Measurements from ENCODE around the gene NEDD4.
"Not testable (repeated sequence)": the region's sequence is repeated elsewhere in the genome, so short reads cannot be mapped to it uniquely, and the experiment has no call there.

Gene NEDD4

GRCh38 chr15:56003777-56004176 lies 10.4 kb upstream of the NEDD4 start:
- DNase-seq: not testable (repeated sequence)

GRCh38 chr15:56003277-56003676 lies 9.9 kb upstream of the NEDD4 start:
- not testable (repeated sequence) for DNase-seq

DNA sequence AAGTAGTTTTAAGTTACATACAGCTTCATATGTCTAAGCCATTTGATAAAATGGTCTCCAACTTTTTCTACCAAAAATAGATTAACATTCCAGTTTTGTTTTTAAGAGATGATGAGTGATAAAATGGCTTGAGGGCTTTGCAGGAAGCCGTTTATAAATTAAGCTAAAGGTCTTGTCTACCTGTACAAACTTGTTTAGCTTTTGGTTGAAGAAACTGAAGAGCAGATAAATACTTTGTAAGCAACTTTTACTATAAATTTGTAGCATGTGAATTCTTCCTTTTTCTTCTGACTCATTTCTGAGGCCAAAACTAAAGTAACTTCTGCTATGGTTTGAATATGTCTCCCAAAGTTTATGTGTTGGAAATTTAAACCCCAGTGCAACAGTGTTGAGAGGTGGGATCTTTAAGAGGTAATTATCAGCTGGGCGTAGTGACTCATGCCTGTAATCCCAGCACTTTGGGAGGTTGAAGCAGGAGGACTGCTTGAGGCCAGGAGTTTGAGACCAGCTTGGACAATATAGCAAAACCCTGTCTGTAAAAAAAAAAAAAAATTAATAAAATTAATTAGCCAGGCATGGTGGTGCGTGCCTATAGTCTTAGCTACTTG lies 8.2 kb upstream of the NEDD4 start:
- no peak for DNase-seq

GRCh38 chr15:55999658-56000057 lies 6.2 kb upstream of the NEDD4 start:
- no peak for DNase-seq

DNA sequence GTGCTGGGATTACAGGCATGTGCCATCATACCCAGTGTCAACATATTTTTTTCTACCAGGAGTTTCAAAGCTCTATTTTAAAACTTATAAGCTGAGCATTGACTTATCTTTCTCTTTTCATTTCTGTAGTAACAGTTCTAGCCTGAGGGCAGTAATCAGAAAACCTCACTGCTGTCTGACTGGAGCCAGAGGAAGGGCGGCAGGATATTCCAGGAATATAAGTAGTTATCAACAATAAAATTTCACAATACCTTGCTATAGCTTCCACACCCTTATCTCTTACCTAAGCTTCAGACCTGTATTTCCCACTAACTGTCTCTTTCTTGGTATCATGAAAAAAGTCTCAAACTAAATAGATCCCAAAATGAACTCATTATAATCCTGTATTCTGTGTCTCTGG lies 5.1 kb upstream of the NEDD4 start:
- DNase-seq: no peak

GRCh38 chr15:55993804-55994560 lies 570 bp upstream of the NEDD4 start:
- DNase-seq: no peak

GRCh38 chr15:55992769-55993110 lies 672 bp downstream of the NEDD4 start:
- no peak for DNase-seq

- no peak for DNase-seq
These were observed 1.3 kb downstream of the NEDD4 start for GRCh38 chr15:55991802-55992768.

DNA sequence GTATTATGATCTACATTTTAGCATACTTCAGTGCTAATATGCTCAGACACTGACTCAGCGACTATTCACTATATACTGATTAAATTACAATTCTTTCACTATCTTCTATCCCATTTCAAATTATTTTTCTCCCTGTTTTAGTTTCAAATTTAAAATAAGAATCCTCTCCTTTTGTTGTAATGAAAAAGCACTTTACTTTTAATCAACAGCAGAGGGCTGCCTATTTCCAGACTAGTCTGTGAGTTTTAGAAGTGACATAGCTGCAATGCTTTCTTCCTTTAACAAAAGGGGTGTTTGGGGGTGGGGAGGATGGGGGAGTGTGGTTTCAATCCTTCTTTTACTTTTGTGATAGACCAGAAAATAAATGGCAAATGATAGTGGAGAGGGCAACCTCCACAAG lies 2.4 kb downstream of the NEDD4 start:
- no peak for DNase-seq

GRCh38 chr15:55990516-55990915 lies 2.9 kb downstream of the NEDD4 start:
- no peak for DNase-seq

DNA sequence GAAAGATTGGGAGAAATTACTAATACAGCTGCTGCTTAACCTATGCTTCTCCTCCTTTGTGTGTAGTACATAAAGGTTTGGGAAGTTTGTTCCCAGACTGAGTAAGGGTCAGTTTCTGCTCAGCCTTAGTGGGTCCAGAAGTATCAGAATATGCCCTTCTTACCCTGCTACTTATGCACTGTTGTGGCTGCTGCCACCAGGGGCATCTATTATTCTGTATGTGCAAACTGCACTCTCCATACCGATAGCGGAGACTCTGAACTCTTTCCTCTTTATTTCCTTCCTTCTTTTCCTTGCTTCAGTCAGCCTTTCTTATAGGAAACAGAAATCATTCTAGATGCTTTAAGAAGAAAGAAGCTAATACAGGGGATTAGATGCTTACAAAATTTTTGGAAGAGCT lies 4.0 kb downstream of the NEDD4 start:
- no peak for DNase-seq

- no peak for DNase-seq
These were observed 11.7 kb downstream of the NEDD4 start for GRCh38 chr15:55981582-55982249.

DNA sequence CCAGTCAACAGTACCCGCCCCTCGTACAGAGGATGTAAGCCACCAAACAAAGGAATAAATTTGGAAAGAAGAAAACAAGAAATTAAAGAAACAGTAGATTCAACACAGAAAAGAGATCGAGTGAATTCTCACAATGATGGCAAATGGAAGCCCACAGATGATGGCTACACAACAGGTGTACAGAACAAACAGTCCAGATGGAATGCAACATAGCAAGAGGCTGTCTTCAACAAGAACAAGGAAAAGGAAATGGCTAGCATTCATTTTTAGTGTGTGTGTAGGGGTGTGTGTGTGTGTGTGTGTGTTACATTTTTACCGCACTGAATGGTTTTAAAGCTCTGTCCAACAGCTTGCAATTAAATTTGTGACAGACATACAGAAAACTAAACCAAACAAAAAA lies 12.9 kb downstream of the NEDD4 start:
- DNase-seq: no peak

DNA sequence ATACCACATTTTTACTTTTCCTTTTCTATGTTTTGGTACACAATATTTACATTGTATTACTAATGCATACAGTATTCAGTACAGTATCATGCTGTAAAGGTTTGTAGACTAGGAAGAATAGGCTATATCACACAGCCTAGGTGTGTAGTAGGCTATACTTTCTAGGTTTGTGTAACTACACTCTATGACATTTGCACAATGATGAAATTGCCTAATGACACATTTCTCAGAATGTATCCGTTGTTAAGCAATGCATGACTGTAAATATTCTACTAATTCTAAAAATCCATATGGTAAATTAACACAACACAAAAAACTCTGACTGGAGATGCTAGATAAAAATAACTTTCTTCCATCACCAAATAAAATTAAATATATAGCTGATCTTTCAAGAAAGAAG lies 16.2 kb downstream of the NEDD4 start:
- no peak for DNase-seq

DNA sequence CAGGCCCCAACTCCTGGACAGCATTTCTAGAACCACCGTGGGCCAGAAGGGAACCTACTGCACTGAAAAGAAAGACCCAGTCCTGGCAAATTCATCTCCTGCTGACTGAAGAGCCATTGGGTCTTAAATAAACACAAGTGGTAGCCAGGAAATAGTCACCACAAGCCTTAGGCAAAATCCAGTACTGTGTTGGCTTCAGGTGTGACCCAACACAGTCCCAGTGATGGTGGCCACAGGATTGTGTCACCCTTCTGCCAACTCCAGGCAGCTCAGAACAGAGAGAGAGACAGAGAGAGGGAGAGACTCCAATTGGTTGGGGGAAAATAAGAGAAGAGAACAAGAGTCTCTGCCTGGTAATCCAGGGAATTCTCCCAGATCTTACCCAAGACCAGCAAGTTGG lies 23.1 kb downstream of the NEDD4 start:
- no peak for DNase-seq

- no peak for DNase-seq
These were observed 23.8 kb downstream of the NEDD4 start for GRCh38 chr15:55969582-55969981.

- no peak for DNase-seq
These were observed 24.5 kb downstream of the NEDD4 start for GRCh38 chr15:55968923-55969322.

GRCh38 chr15:55965091-55965490 lies 28.3 kb downstream of the NEDD4 start:
- DNase-seq: no peak

GRCh38 chr15:55960946-55961345 lies 32.5 kb downstream of the NEDD4 start:
- DNase-seq: no peak

DNA sequence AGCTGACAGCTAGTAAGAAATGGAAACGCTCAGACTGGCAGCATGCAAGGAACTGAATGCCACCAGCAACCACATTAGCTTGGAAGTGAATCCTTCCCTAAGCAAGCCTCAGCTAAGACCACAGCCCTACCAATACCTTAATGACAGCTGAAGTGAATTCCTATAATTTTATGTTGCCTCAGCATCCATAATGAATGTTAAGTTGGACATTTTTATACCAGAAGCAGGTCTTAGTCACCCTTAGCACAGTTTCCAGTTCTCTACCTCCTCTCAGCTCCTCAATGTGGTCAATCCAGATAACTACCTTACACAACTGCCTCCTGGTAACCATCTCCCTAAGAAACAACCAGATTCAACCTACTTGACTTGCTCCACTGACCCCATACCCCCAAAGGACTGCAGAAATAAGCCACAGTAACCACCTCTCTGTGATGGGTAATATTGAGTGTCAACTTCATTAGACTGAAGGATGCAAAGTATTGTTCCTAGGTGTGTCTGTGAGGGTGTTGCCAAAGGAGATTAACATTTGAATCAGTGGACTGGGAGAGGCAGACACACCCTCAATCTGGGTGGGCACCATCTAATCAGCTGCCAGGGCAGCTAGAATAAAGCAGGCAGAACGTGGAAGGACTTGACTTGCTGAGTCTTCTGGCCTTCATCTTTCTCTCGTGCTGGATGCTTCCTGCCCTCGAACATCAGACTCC lies 33.5 kb downstream of the NEDD4 start:
- no peak for DNase-seq

DNA sequence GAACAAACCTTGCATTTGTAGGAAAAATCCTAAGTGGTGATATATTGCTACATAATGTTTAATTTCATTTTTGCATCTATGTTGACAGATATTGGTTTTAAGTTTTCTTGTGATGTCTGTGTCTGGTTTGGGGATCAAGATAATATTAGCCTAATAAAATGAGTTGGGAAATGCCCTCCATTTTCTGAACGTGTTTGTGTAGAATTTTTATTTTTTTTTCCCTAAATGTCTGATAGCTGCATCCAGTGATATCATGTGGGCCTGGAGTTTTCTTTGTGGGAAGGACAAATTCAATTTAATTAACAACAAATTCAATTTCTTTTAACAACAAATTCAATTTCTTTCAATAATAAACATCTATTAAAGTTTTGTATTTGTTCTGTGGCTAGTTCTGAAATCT lies 35.1 kb downstream of the NEDD4 start:
- DNase-seq: no peak

DNA sequence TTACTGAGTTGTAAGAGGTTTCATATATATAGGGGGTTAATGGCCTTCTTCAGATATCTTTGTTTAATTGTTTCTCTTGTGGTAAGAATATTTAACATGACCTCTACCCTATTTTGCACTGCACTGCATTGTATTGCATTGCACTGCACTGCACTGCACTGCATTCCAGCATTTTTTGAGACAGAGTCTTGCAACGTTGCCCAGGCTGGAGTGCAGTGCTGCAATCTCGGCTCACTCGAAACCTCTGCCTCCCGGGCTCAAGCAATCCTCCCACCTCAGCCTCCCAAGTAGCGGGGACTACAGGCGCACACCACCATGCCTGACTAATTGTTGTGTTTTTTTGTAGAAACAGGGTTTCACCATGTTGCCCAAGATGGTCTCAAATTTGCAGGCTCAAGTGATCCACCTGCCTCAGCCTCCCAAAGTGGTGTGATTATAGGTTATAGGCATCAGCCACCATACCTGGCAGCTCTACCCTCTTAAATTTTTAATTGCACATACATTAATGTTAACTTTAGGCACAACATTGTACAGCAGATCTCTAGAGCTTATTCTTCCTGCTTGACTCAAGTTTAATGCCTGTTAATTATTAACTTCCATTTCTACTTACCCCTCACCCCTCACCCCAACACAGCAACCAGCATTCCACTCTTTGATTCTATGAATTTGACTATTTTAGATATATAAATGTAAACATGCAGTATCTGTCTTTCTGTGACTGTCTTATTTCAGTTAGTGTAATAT lies 38.4 kb downstream of the NEDD4 start:
- no peak for DNase-seq

All from stimulated activated CD8-positive, alpha-beta memory T cell treated with anti-CD3 and anti-CD28 coated beads, Interleukin-4, amount 100 ng/mL, for 48 hours (primary cell).